Loucy (cell line): ENCODE results near the gene LMNTD1.

Source experiments
- H2AFZ ChIP-seq: fragments of 200-600 bp; sonication (generic); 2 replicates; pipeline ENCODE4 v1.6.0; 2016; ENCODE audit warnings: antibody characterized with exemption, mild to moderate bottlenecking, low read length, moderate library complexity
- H3F3A ChIP-seq: fragments of 200-600 bp; 2 replicates; pipeline ENCODE4 v1.6.0; 2016; ENCODE audit warnings: antibody characterized with exemption, low read depth, mild to moderate bottlenecking
- H3K27me3 ChIP-seq: fragments of 200-600 bp; sonication (generic); 2 replicates; pipeline ENCODE4 v1.6.1; 2014; ENCODE audit warnings: low read length, mild to moderate bottlenecking; ENCODE audit not compliant: insufficient read depth, poor library complexity, severe bottlenecking
- H3K36me3 ChIP-seq: fragments of 200-600 bp; sonication (generic); 2 replicates; pipeline ENCODE4 v1.6.1; 2016; ENCODE audit warnings: low read length; ENCODE audit not compliant: insufficient read depth
- H3K4me1 ChIP-seq: fragments of 200-600 bp; sonication (generic); 2 replicates; pipeline ENCODE4 v1.5.1; 2014; ENCODE audit warnings: low read length, mild to moderate bottlenecking; ENCODE audit not compliant: insufficient read depth, poor library complexity, severe bottlenecking
- H3K4me2 ChIP-seq: fragments of 200-600 bp; sonication (generic); 2 replicates; pipeline ENCODE4 v1.6.0; 2014; ENCODE audit warnings: antibody characterized with exemption, low read length, low read depth, mild to moderate bottlenecking; ENCODE audit not compliant: poor library complexity, severe bottlenecking
- H3K4me3 ChIP-seq: fragments of 200-600 bp; sonication (generic); 2 replicates; pipeline ENCODE4 v1.5.1; 2014; ENCODE audit warnings: low read length, mild to moderate bottlenecking, mixed read lengths; ENCODE audit not compliant: poor library complexity, severe bottlenecking
- H3K79me2 ChIP-seq: fragments of 200-600 bp; sonication (generic); 2 replicates; pipeline ENCODE4 v1.6.1; 2014; ENCODE audit warnings: low read length; ENCODE audit not compliant: insufficient read depth
- H3K9ac ChIP-seq: fragments of 200-600 bp; sonication (generic); 2 replicates; pipeline ENCODE4 v1.6.0; 2014; ENCODE audit warnings: mild to moderate bottlenecking, low read depth, low read length, moderate library complexity; ENCODE audit not compliant: poor library complexity, severe bottlenecking
- H3K9me2 ChIP-seq: fragments of 200-600 bp; sonication (generic); replicated peaks from 2 replicates; pipeline ENCODE4 v1.6.1; 2016; ENCODE audit warnings: low read depth, low read length, mixed read lengths
- H3K9me3 ChIP-seq: fragments of 200-600 bp; sonication (generic); 2 replicates; pipeline ENCODE4 v1.6.1; 2014; ENCODE audit warnings: mild to moderate bottlenecking, antibody characterized with exemption, low read length, low read depth; ENCODE audit not compliant: insufficient read depth
- H4K20me1 ChIP-seq: fragments of 200-600 bp; sonication (generic); 2 replicates; pipeline ENCODE4 v1.6.0; 2014; ENCODE audit warnings: antibody characterized with exemption, low read length, mild to moderate bottlenecking; ENCODE audit not compliant: insufficient read depth, poor library complexity, severe bottlenecking
- EZH2phosphoT487 ChIP-seq: fragments of 200-600 bp; IDR thresholded peaks from 2 replicates; pipeline ENCODE4 v1.6.1; 2018; ENCODE audit warnings: antibody characterized with exemption, mild to moderate bottlenecking, moderate library complexity, borderline replicate concordance
- TF ChIP-seq, protein P1 (sequence below): fragments of 200-600 bp; sonication (generic); conservative IDR thresholded peaks from 2 replicates; pipeline ENCODE4 v1.5.1; 2014; ENCODE audit warnings: mild to moderate bottlenecking, antibody characterized with exemption, low read length

Gene LMNTD1

DNA sequence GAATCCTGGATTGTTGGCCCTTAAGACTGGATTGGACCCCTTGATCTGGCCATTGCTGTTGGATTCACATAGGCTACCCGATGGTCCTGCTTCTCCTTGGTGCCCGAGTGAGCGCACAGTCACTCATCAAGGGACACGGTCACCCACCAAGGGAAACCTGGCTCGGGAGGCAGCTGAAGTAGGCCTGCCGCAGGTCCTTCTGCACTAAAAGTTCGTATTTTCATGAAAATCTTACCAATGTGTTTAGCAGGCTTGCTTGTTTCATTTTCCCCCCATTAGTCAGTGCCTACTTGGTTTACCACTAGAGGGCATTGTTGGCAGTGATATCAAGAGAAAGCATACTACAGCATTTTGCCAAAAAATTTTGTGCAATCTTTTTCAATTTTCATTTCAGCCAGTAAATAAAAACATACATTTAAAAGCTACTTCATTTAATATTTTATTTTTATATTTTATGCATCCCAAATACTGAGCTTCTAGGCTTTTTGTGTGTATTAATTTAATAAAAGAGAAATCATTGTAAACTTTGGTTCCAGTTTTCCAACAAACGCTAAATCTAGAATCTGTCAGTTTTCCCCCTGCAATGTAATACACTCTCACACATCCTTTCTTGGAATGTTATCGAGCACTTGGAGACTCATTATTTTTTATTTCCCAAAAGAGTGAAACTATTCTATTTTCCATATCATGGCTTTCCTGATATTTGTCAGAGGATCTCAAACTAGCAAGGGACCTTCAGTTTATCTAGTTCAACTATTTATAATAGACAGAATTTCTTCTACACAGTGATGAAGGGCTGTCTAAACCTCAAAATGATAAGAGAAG is 116.7 kb downstream of the LMNTD1 start:
- TF ChIP-seq, protein P1, sequence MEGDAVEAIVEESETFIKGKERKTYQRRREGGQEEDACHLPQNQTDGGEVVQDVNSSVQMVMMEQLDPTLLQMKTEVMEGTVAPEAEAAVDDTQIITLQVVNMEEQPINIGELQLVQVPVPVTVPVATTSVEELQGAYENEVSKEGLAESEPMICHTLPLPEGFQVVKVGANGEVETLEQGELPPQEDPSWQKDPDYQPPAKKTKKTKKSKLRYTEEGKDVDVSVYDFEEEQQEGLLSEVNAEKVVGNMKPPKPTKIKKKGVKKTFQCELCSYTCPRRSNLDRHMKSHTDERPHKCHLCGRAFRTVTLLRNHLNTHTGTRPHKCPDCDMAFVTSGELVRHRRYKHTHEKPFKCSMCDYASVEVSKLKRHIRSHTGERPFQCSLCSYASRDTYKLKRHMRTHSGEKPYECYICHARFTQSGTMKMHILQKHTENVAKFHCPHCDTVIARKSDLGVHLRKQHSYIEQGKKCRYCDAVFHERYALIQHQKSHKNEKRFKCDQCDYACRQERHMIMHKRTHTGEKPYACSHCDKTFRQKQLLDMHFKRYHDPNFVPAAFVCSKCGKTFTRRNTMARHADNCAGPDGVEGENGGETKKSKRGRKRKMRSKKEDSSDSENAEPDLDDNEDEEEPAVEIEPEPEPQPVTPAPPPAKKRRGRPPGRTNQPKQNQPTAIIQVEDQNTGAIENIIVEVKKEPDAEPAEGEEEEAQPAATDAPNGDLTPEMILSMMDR = peak; percentile 95
- no peak for TF ChIP-seq EZH2phosphoT487
- Histone ChIP-seq H3F3A (no peaks in the 10 kb centered on the region), H3K4me1 (peaks cover 21% of the 10 kb centered on the region), H3K9me2 (no peaks in the 10 kb centered on the region), H3K9ac (peak overlapping the region; percentile 51), H3K79me2 (no peaks in the 10 kb centered on the region), H3K27me3 (no peaks in the 10 kb centered on the region), H3K36me3 (no peaks in the 10 kb centered on the region), H3K4me2 (peak overlapping the region; percentile 80), H3K4me3 (peak overlapping the region; percentile 60), H3K9me3 (no peaks in the 10 kb centered on the region), H2AFZ (peak overlapping the region; percentile 93), H4K20me1 (no peaks in the 10 kb centered on the region)

DNA sequence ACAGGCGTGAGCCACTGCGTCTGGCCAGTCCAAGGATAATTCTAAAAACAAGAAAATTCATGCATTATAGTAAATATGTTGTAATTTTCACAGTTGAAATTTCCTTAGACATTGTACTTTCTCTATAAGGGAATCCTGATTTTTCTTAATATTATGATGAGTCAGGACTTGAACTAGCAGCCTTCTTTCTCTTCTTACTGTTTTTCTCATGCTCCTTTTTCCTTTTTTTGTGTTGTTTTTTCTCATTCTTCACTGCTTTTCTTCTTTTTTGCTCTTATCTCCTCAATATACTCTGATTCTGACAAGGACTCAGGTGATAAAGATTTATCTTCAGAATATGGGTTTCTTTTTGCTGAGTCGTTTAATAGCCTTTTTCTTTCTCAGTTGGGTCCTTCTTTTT is 117.7 kb downstream of the LMNTD1 start:
- no peak overlapping the region for H3K4me3 ChIP-seq
- H2AFZ ChIP-seq = peak overlapping the region; percentile 93; the same call in 1 of the 2 replicates
- no peaks in the 10 kb centered on the region for H3K9me2 ChIP-seq
- no peaks in the 10 kb centered on the region for H3K79me2 ChIP-seq
- peak overlapping the region; percentile 51 for H3K9ac ChIP-seq
- H3K4me1 ChIP-seq = peaks cover 21% of the 10 kb centered on the region
- no peaks in the 10 kb centered on the region for H3K36me3 ChIP-seq
- H3K27me3 ChIP-seq = no peaks in the 10 kb centered on the region
- H4K20me1 ChIP-seq = no peaks in the 10 kb centered on the region
- H3K4me2 ChIP-seq = peak overlapping the region; percentile 80
- no peaks in the 10 kb centered on the region for H3F3A ChIP-seq
- TF ChIP-seq EZH2phosphoT487 = no peak
- TF ChIP-seq, protein P1 = no peak
- H3K9me3 ChIP-seq = no peaks in the 10 kb centered on the region

DNA sequence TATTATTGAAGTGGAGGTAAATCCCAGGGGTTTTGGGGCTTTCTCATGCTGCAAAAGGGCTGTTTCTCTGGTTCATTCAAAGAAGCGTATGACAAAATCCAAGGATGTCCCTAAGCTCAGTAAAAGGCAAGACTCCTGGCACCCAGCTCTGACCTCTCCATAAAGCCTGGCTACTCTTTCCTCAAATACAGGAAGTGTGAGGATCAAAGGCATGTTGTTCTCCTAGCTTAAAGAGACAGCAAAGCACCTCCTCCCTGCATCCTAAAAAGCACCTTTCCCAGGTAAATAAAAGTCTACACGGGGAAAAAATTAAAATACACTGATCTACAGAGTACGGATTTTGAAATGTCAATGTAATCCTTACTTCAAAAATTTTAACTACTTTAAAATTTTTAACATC is 118.6 kb downstream of the LMNTD1 start:
- TF ChIP-seq, protein P1 = no peak
- TF ChIP-seq EZH2phosphoT487 = no peak

More for the DNA sequence above, 118.6 kb downstream of the LMNTD1 start:
- H3K9me2 ChIP-seq = no peaks in the 10 kb centered on the region
- no peaks in the 10 kb centered on the region for H4K20me1 ChIP-seq
- H3K9me3 ChIP-seq = no peaks in the 10 kb centered on the region
- H3K4me3 ChIP-seq = no peak overlapping the region
- H2AFZ ChIP-seq = no peak overlapping the region
- H3K27me3 ChIP-seq = no peaks in the 10 kb centered on the region
- peak overlapping the region; percentile 34 for H3K4me2 ChIP-seq
- H3F3A ChIP-seq = no peaks in the 10 kb centered on the region
- no peak overlapping the region for H3K9ac ChIP-seq
- peaks cover 21% of the 10 kb centered on the region for H3K4me1 ChIP-seq
- no peaks in the 10 kb centered on the region for H3K79me2 ChIP-seq
- no peaks in the 10 kb centered on the region for H3K36me3 ChIP-seq
